Measurements from ENCODE around the gene EPHA2.
A peak's percentile ranks its signal among the peaks of the same experiment; 100 is the strongest.
"Not testable (repeated sequence)": the region's sequence is repeated elsewhere in the genome, so short reads cannot be mapped to it uniquely, and the experiment has no call there.

EPHA2 gene

DNA sequence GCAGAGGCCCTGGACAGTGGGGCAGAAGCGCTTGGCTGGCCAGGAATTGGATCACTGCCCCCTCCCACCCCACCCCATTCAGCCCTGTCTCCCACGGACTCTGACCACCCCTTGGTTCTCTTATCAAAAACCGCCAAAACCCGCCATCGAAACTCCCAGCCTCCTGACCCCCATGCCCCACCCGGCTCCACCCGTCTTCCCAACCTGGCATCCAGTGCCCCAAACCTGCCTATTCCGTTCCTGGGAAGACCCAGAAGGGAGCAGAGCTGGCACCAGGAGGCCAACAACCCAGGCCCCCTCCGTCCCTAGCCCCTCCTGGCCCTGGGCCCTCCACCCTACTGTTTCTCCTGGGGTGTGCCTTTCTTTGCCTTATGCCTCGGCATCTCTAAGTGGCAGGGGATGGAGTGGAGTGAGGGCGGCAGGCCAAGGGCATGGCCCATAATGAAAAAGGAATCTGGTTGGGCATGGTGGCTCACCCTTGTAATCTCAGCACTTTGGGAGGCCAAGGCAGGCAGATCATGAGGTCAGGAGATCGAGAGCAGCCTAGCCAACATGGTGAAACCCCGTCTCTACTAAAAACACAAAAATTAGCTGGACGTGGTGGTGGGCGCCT, 16.5 kb upstream of the EPHA2 start:
- TF ChIP-seq, protein P1, sequence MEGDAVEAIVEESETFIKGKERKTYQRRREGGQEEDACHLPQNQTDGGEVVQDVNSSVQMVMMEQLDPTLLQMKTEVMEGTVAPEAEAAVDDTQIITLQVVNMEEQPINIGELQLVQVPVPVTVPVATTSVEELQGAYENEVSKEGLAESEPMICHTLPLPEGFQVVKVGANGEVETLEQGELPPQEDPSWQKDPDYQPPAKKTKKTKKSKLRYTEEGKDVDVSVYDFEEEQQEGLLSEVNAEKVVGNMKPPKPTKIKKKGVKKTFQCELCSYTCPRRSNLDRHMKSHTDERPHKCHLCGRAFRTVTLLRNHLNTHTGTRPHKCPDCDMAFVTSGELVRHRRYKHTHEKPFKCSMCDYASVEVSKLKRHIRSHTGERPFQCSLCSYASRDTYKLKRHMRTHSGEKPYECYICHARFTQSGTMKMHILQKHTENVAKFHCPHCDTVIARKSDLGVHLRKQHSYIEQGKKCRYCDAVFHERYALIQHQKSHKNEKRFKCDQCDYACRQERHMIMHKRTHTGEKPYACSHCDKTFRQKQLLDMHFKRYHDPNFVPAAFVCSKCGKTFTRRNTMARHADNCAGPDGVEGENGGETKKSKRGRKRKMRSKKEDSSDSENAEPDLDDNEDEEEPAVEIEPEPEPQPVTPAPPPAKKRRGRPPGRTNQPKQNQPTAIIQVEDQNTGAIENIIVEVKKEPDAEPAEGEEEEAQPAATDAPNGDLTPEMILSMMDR (IDR thresholded peaks at IDR 0.05; ENCODE audit: borderline replicate concordance, insufficient read depth, low read depth, low read length) = no peak
- H3K4me3 ChIP-seq (ENCODE audit: low read depth, low read length) = no peak overlapping the region

DNA sequence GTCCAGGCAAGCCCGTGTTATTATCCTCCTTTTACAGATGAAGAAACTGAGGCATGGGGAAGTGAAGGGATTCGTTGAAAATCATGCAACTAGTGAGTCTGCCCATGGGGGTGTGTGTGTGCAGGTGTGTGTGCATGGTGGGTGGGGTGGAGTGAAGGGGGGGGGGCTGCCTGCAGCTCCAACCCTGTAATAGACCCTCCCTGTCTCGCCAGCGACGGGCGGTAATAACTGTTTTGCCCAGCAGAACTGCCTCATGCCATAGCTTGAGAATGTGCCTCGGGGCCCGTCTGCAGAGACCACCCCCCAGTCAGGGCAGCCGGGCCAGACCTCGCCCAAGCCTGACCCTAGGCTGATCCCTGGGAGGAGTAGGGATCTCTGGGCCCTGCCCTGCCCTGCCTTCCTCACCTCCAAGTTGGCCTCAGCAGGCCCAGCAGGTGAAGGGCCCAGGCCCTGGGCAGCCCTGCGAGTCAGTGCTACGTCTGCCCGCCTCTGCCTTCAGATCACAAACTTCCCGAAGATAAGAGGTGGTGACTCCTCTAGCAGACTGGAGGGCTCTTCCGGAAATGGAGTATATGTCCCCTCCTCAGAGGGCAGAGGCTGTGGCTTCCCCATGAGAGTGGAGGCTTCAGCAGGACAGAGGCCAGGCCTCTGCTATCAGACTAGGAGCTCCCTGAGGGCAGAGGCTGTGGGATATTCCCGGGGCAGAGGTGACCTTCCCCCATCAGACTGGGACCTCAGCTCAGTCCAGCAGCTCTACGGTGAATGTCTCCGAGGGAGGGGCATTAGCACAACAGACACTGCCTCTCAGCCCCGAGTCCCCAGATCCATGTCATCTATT, 15.7 kb upstream of the EPHA2 start:
- TF ChIP-seq, protein P1 (IDR thresholded peaks at IDR 0.05; ENCODE audit: borderline replicate concordance, insufficient read depth, low read depth, low read length) = no peak
- no peak overlapping the region for H3K4me3 ChIP-seq (ENCODE audit: low read depth, low read length)

DNA sequence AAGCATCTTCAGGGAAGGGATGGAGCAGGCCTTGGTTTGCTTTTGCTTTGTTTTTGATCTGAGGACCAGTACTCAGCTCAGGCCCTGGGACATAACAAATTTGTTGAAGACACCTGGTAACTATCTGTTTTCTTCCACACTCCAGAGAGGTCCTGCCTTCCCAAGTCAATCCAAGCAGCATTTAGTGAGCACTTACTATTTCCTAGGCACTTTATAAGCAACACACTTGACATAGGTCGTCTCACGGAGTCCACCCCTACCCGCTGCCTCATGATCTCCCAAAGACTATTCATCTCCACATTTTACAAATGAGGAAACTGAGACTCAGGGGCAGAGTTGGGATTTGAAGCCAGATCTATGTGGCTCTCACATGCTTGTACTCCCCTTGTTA, 14.4 kb upstream of the EPHA2 start:
- no peak overlapping the region for H3K4me3 ChIP-seq (ENCODE audit: low read depth, low read length)
- TF ChIP-seq, protein P1 (IDR thresholded peaks at IDR 0.05; ENCODE audit: borderline replicate concordance, insufficient read depth, low read depth, low read length) = no peak

DNA sequence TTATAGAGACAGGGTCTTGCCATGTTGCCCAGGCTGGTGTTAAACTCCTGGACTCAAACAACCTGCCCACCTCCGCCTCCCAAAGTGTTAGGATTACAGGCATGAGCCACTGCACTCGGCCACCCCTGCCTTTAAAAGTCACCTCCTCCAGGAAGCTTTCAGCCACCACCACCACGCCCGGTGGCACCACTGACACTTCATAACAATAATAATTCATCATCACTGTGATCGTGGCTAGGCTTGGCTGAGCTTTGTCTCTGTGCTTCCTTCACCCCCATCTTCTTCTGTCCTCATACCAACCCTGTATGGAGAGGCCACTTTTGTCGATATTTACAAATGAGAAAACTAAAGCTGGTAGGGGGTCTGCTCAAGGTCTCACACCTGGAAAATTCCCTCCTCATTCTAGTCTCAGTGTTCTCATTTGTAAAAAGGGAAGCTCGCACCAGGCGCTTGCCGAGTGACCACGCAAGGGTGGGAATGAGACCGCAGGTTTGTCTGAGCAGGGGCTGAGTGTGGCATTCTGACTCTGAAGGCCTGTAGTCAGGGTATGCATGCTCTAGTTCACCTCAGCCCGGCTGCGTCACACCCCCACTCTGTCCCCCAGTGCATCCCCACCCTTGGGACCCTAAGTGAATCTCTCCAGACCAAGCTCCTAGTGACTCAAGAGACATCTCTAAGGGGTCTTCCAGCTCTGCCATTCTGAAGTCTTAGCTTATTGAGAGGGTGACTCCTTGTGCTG, 12.9 kb upstream of the EPHA2 start:
- H3K4me3 ChIP-seq (ENCODE audit: low read depth, low read length) = no peak overlapping the region
- TF ChIP-seq, protein P1 (IDR thresholded peaks at IDR 0.05; ENCODE audit: borderline replicate concordance, insufficient read depth, low read depth, low read length) = no peak

DNA sequence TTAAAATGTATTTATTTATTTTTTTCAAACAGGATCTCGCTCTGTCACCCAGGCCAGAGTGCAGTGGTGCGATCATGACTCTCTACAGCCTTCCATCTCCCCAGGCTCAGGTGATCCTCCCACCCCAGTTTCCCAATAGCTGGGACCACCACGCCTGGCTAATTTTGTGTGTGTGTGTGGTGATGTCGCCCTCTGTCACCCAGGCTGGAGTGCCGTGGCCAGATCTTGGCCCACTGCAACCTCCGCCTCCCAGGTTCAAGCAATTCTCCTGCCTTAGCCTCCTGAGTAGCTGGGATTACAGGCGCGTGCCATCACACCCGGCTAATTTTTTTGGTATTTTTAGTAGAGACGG, 12.3 kb upstream of the EPHA2 start:
- H3K4me3 ChIP-seq (ENCODE audit: low read depth, low read length) = not testable (repeated sequence)

DNA sequence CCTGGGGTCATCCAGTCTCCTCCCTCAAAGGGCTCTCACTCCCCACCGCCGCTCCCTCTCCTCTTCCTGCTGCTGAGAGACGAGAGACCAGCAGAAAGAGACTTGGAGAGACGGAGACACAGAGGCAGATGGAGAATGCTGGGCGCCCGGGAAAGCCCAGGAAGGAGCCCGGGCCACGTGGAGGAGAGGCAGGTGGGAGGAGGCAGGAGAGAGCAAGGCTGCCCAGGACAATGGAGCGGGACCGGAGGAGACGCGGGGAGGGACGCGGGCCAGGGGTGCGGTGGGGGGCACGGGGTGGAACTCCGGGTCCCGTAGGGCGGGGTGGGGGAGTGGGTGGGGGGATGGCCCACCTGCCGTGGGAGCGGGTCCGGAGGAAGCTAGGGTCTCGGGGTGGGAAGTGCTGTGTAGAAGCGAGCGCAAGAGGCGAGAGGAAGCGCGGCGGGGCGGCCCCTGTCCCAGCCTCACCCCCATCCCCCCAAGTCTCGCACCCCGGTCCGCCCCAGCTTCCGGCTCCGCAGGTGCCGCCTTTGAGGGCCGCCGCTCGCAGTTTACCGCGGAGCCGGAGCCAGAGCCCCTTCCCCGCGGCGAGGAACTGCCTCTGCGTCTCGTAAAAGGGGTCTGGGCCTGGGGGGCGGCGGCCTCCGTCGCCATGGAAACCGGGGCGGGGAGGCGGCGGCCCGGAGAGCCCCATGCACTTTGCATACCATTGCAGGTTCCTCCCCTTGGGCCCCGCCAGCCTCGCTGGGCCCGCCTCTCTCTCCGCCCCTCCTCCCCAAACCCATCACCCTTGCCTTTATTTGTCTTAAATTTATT, 11.7 kb upstream of the EPHA2 start:
- H3K4me3 ChIP-seq (ENCODE audit: low read depth, low read length) = peak overlapping the region; percentile 49
- TF ChIP-seq, protein P1 (IDR thresholded peaks at IDR 0.05; ENCODE audit: borderline replicate concordance, insufficient read depth, low read depth, low read length) = no peak

DNA sequence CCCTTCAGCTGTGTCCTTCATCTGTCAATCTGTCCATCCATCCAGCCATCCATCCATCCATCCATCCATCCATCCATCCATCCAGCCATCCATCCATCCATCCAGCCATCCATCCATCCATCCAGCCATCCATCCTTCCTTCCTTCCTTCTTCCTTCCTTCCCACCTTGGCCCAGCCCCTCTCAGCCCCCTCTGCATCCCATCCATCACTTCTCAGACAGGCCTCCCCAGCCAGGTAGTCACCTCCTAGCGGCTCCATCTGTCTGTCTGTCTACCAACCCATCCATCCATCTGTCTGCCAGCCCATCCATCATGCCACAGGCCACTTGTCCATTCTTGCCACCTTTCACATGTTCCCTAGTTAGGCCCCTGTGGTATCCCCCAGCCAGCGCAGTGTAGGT, 10.2 kb upstream of the EPHA2 start:
- H3K4me3 ChIP-seq (ENCODE audit: low read depth, low read length) = no peak overlapping the region
- TF ChIP-seq, protein P1 (IDR thresholded peaks at IDR 0.05; ENCODE audit: borderline replicate concordance, insufficient read depth, low read depth, low read length) = no peak

Data from GM12875 (cell line).